Ascending aorta (tissue), 2 donors: ENCODE data around the gene RALGPS1. TPM values are rescaled to one million over a fixed set of nuclear protein-coding genes. Genes with fewer than 3 reads are reported as not detected.

ENCODE experiments used
- DNase-seq, 2 donors: peaks; one replicate each; pipeline ENCODE4 v3.0.0-alpha.2; 2019; ENCODE audit warnings: low spot score in 2 of 2
- H3K27ac ChIP-seq, 2 donors: fragments of 200-600 bp; sonication (generic); one replicate each; pipeline ENCODE4 v1.5.1; 2016 to 2017; ENCODE audit warnings: mild to moderate bottlenecking in 1 of 2
- H3K27me3 ChIP-seq: fragments of 200-600 bp; sonication (generic); one replicate; pipeline ENCODE4 v1.5.1; 2017
- H3K36me3 ChIP-seq, 2 donors: fragments of 200-600 bp; sonication (generic); one replicate each; pipeline ENCODE4 v1.5.1; 2016
- H3K4me1 ChIP-seq, 2 donors: fragments of 200-600 bp; sonication (generic); one replicate each; pipeline ENCODE4 v1.5.1; 2016 to 2017; ENCODE audit warnings: mild to moderate bottlenecking in 1 of 2
- H3K4me3 ChIP-seq, 2 donors: fragments of 200-600 bp; sonication (generic); one replicate each; pipeline ENCODE4 v1.5.1; 2016 to 2017; ENCODE audit warnings: mild to moderate bottlenecking in 1 of 2
- H3K9me3 ChIP-seq, 2 donors: fragments of 200-600 bp; sonication (generic); one replicate each; pipeline ENCODE4 v1.5.1; 2016
- CTCF ChIP-seq, 3 experiments: fragments of 200-600 bp in 2 of 3; fragments of 450-650 bp in 1 of 3; sonication (generic) in 2 of 3; IDR thresholded peaks; one replicate each; pipeline ENCODE4 v1.5.1; 2016 to 2019; ENCODE audit warnings: antibody characterized with exemption in 3 of 3, mild to moderate bottlenecking in 1 of 3, moderate library complexity in 1 of 3
- intact Hi-C: fragments of 100-400 bp; cut with DNase I; formaldehyde crosslinking; loops from one replicate; pipeline ENCODE4 v1.15.1; 2023
- total RNA-seq: library from RNA; depleted of rRNA; stranded (reverse); fragments of >200 nt; gene quantifications from one replicate; pipeline ENCODE4 v1.1.0, GENCODE V29; 2016

The RALGPS1 gene
- total RNA-seq, 1 donor from 2014 or later: 9.8 TPM

- H3K27ac ChIP-seq: peak overlapping the region; percentile 61 to 75
- H3K27me3 ChIP-seq: no peaks in the 10 kb centered on the region
- peaks cover 9 to 36% of the 10 kb centered on the region in 2 donors for H3K4me1 ChIP-seq
- no peaks in the 10 kb centered on the region for H3K9me3 ChIP-seq
- no peak overlapping the region for H3K4me3 ChIP-seq
- intact Hi-C loops: no loop called here
- H3K36me3 ChIP-seq: no peaks in the 10 kb centered on the region
- TF ChIP-seq CTCF (IDR thresholded peaks at IDR 0.05): no peak
- DNase-seq: peak; percentile 77 to 85
Measured at GRCh38 chr9:127128341-127129072, 213.9 kb downstream of the RALGPS1 start.

DNA sequence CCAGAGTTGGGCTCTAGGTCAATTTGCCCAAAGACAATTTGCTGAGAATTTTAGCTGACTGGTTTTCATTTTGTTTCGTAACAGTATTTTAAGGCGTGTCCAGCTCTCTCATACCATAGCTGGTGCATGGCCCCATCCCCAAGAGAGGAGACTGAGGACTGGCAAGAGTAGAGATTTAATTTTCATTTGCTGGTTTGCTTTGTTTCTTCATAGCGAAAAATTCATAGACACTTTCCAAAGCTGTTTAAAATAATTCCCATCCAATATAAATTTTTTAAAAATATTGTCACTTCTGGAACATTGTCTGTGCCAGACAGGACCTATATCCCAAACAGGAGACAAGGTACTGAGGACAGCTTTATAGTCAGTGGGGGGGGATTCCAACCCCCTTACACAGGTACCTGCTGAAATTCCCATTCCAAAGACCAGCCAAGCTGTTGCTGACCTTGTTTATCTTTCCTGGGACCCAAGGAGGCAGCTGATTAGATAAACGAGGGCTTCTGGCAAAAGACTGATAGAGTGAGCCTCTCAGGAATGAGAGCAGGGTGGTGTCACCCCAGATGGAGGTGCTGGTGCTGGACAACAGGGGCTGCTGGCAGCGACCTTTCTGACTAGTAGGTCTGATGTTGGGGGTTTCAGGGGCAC is 214.6 kb downstream of the RALGPS1 start:
- DNase-seq: no peak
- H3K4me1 ChIP-seq: peaks cover 12 to 39% of the 10 kb centered on the region in 2 donors
- intact Hi-C loops: no loop called here
- no peak overlapping the region for H3K4me3 ChIP-seq
- H3K27me3 ChIP-seq: no peaks in the 10 kb centered on the region
- TF ChIP-seq CTCF (IDR thresholded peaks at IDR 0.05): no peak
- peak overlapping the region; percentile 61 to 75 for H3K27ac ChIP-seq
- no peaks in the 10 kb centered on the region for H3K9me3 ChIP-seq
- no peaks in the 10 kb centered on the region for H3K36me3 ChIP-seq

DNA sequence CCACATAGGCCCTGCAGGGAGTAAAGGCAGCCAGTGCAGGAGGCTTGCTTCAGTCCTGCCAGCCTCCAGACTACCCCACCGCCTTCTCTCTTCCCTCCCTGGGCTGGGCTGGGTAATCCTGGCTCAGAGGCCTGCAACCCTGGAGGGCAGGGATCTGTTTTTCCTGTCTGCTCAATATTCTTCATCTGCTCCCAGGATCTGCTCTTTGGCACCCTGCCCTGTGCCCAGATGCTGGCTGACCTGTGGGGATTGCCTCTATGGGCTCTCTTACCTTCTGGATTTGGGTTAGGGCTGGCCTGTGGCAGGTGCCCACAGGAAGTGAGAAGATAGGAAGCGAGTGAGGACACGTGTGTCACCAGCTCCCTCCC is 215.1 kb downstream of the RALGPS1 start:
- no peak for DNase-seq
- H3K4me1 ChIP-seq: peaks cover 15 to 44% of the 10 kb centered on the region in 2 donors

DNA sequence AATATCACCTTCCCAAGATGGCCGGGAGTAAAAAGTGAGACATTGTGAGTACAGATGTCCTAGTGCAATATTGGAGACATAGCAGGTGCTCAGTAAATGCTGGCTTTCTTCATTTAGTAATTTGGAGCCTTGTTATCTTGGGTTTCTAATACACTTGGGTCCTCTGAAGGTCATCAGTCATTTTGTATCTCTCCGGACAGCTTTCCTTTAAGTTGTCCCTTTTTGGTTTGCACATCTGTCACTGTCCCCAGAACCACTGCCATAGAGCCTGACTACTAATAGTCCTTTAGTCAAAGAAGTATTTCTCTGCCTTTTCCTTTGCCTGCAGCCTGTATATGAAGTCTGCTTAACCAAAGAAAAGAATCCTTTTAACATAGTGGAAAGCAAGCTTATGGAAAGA is 215.7 kb downstream of the RALGPS1 start:
- Histone ChIP-seq H3K27ac (no peak overlapping the region), H3K27me3 (no peaks in the 10 kb centered on the region), H3K4me1 (peaks cover 20 to 49% of the 10 kb centered on the region in 2 donors), H3K36me3 (no peaks in the 10 kb centered on the region), H3K4me3 (no peak overlapping the region), H3K9me3 (no peaks in the 10 kb centered on the region)
- no peak for DNase-seq
- intact Hi-C loops: no loop called here
- TF ChIP-seq CTCF (IDR thresholded peaks at IDR 0.05): no peak

More for the DNA sequence above, 215.1 kb downstream of the RALGPS1 start:
- intact Hi-C loops: no loop called here
- no peaks in the 10 kb centered on the region for H3K9me3 ChIP-seq
- H3K27ac ChIP-seq: peak overlapping the region; percentile 61 to 75
- H3K4me3 ChIP-seq: no peak overlapping the region
- H3K27me3 ChIP-seq: no peaks in the 10 kb centered on the region
- TF ChIP-seq CTCF (IDR thresholded peaks at IDR 0.05): no peak
- no peaks in the 10 kb centered on the region for H3K36me3 ChIP-seq

- TF ChIP-seq CTCF (IDR thresholded peaks at IDR 0.05): no peak
- H3K9me3 ChIP-seq: no peaks in the 10 kb centered on the region
- no peak for DNase-seq
- H3K36me3 ChIP-seq: no peaks in the 10 kb centered on the region
- intact Hi-C loops: no loop called here
- H3K4me1 ChIP-seq: peaks cover 24 to 56% of the 10 kb centered on the region in 2 donors
- H3K27me3 ChIP-seq: no peaks in the 10 kb centered on the region
- H3K4me3 ChIP-seq: no peak overlapping the region
- peak overlapping the region; percentile 77 to 85 for H3K27ac ChIP-seq
Measured at GRCh38 chr9:127130661-127131538, 216.3 kb downstream of the RALGPS1 start.
